Measurements from ENCODE around the gene PXDN. TPM values are rescaled to one million over a fixed set of nuclear protein-coding genes. Genes with fewer than 3 reads are reported as not detected.

The PXDN gene
- total RNA-seq, 1 experiment from 2014 or later = 96.1 TPM

DNA sequence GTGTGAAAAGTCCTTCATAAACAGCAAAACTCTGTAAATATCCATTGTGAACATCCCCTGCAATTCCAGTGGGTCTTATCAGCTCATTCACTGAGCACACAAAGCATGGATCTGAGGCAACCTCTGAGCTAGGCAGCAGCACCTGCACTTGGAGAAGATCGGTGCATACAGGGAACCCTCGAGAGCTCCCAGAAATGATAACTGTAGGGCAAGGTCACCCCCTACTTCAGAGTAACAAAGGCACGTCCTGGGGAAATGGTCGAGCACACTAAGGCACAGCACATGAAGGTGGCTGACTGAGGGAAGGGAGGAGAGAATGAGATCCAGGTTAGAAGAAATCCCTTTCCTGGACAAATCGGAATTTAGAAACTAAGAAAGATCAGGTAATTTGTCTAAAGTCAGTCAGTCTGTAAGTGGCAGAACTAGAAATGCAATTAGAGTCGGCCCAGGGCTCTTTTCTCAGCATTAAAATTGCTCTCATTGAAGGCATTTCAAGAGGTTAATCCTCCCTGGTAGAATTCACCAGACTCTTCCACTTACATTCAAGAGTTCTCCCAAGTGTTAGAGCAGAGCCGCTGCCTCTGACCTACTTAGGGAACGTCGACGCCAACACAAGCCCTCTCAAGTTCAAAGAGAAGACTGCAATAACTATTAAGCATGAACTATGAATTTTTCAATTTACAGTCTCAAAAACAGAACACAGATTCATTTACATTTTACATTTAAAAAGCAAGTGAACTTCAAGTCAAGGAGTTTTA is 45.9 kb downstream of the PXDN start:
- intact Hi-C loops (cut with micrococcal nuclease) = no loop called here
- Mint-ChIP-seq H3K36me3 (ENCODE audit: insufficient read depth, unreplicated experiment) (peaks cover 16% of the 10 kb centered on the region), H3K4me3 (ENCODE audit: unreplicated experiment) (no peak overlapping the region), H3K4me1 (ENCODE audit: insufficient read depth, unreplicated experiment) (peaks cover 28% of the 10 kb centered on the region), H3K27me3 (ENCODE audit: insufficient read depth, unreplicated experiment) (no peaks in the 10 kb centered on the region), H3K9me3 (ENCODE audit: unreplicated experiment) (no peaks in the 10 kb centered on the region), H3K27ac (ENCODE audit: low read depth, unreplicated experiment) (peak overlapping the region; percentile 17)
- DNase-seq (ENCODE audit: unreplicated experiment) = no peak
- TF ChIP-seq, protein P1, sequence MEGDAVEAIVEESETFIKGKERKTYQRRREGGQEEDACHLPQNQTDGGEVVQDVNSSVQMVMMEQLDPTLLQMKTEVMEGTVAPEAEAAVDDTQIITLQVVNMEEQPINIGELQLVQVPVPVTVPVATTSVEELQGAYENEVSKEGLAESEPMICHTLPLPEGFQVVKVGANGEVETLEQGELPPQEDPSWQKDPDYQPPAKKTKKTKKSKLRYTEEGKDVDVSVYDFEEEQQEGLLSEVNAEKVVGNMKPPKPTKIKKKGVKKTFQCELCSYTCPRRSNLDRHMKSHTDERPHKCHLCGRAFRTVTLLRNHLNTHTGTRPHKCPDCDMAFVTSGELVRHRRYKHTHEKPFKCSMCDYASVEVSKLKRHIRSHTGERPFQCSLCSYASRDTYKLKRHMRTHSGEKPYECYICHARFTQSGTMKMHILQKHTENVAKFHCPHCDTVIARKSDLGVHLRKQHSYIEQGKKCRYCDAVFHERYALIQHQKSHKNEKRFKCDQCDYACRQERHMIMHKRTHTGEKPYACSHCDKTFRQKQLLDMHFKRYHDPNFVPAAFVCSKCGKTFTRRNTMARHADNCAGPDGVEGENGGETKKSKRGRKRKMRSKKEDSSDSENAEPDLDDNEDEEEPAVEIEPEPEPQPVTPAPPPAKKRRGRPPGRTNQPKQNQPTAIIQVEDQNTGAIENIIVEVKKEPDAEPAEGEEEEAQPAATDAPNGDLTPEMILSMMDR (IDR thresholded peaks at IDR 0.05; ENCODE audit: unreplicated experiment) = no peak
- BruUV-seq (replicated peaks) = no TSS peak
- CTCF ChIA-PET = interaction anchor here (1.1 kb wide), 1 partner anchor 52 kb away, joined by 3 read pairs; no protein-coding TSS in a partner anchor
- POLR2A ChIA-PET = interaction anchor here (1.3 kb wide), 1 partner anchor 32 kb away, joined by 4 read pairs; no protein-coding TSS in a partner anchor

DNA sequence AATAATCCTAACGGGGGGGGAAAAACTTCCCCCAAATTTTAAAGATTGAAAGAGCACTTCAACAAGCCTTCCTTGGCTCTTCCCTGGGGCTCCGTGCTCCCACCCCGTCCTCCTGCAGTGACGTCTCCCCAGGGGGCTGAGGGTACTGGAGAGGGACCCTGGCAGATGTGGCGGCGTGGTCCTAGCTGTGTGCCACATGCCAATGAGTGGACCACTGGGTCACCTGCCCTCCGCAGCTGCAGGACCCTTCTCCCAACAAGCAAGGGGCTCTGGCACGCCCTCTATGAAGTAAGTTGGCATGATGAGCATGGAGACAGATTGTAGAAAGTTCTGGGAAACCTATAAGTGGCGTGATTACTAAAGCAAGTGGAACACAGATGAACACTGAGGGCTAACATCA is 46.7 kb downstream of the PXDN start:
- DNase-seq (ENCODE audit: unreplicated experiment) = no peak
- ChIA-PET CTCF (interaction anchor here (1.1 to 2.0 kb wide), 4 partner anchors 8 to 53 kb away, joined by 3 to 7 read pairs (median 5); no protein-coding TSS in a partner anchor), POLR2A (interaction anchor here (0.7 to 1.5 kb wide), 4 partner anchors 11 to 68 kb away, joined by 3 to 5 read pairs (median 4); no protein-coding TSS in a partner anchor)
- H3K27ac Mint-ChIP-seq (ENCODE audit: low read depth, unreplicated experiment) = no peak overlapping the region
- no peaks in the 10 kb centered on the region for H3K9me3 Mint-ChIP-seq (ENCODE audit: unreplicated experiment)
- TF ChIP-seq, protein P1 (IDR thresholded peaks at IDR 0.05; ENCODE audit: unreplicated experiment) = no peak
- intact Hi-C loops (cut with micrococcal nuclease) = no loop called here
- H3K36me3 Mint-ChIP-seq (ENCODE audit: insufficient read depth, unreplicated experiment) = peaks cover 21% of the 10 kb centered on the region
- H3K4me3 Mint-ChIP-seq (ENCODE audit: unreplicated experiment) = no peak overlapping the region
- no peaks in the 10 kb centered on the region for H3K27me3 Mint-ChIP-seq (ENCODE audit: insufficient read depth, unreplicated experiment)
- H3K4me1 Mint-ChIP-seq (ENCODE audit: insufficient read depth, unreplicated experiment) = peaks cover 28% of the 10 kb centered on the region
- BruUV-seq (replicated peaks) = no TSS peak

- Mint-ChIP-seq H3K27ac (ENCODE audit: low read depth, unreplicated experiment) (no peak overlapping the region), H3K9me3 (ENCODE audit: unreplicated experiment) (no peaks in the 10 kb centered on the region), H3K4me1 (ENCODE audit: insufficient read depth, unreplicated experiment) (peaks cover 21% of the 10 kb centered on the region), H3K4me3 (ENCODE audit: unreplicated experiment) (no peak overlapping the region), H3K36me3 (ENCODE audit: insufficient read depth, unreplicated experiment) (peaks cover 33% of the 10 kb centered on the region), H3K27me3 (ENCODE audit: insufficient read depth, unreplicated experiment) (no peaks in the 10 kb centered on the region)
- TF ChIP-seq, protein P1 (IDR thresholded peaks at IDR 0.05; ENCODE audit: unreplicated experiment) = no peak
- intact Hi-C loops (cut with micrococcal nuclease) = no loop called here
- ChIA-PET CTCF (interaction anchor here (0.6 to 2.0 kb wide), 10 partner anchors 9 to 146 kb away, joined by 3 to 7 read pairs (median 4); no protein-coding TSS in a partner anchor), POLR2A (interaction anchor here (0.8 to 1.5 kb wide), 5 partner anchors 10 to 67 kb away, joined by 3 to 5 read pairs (median 4); no protein-coding TSS in a partner anchor)
- no TSS peak for BruUV-seq (replicated peaks)
- DNase-seq (ENCODE audit: unreplicated experiment) = no peak
Observed at GRCh38 chr2:1696472-1696871, 47.8 kb downstream of the PXDN start.

- no peak overlapping the region for H3K4me3 Mint-ChIP-seq (ENCODE audit: unreplicated experiment)
- TF ChIP-seq, protein P1 (IDR thresholded peaks at IDR 0.05; ENCODE audit: unreplicated experiment) = no peak
- BruUV-seq (replicated peaks) = no TSS peak
Observed at GRCh38 chr2:1694371-1695271, 49.7 kb downstream of the PXDN start.

More at GRCh38 chr2:1694371-1695271, 49.7 kb downstream of the PXDN start:
- Mint-ChIP-seq H3K27me3 (ENCODE audit: insufficient read depth, unreplicated experiment) (no peaks in the 10 kb centered on the region), H3K27ac (ENCODE audit: low read depth, unreplicated experiment) (peak overlapping the region; percentile 23), H3K36me3 (ENCODE audit: insufficient read depth, unreplicated experiment) (peaks cover 51% of the 10 kb centered on the region), H3K9me3 (ENCODE audit: unreplicated experiment) (no peaks in the 10 kb centered on the region), H3K4me1 (ENCODE audit: insufficient read depth, unreplicated experiment) (peaks cover 21% of the 10 kb centered on the region)
- ChIA-PET CTCF (interaction anchor here (0.5 to 2.4 kb wide), 3 partner anchors 12 to 19 kb away, joined by 3 to 8 read pairs (median 6); no protein-coding TSS in a partner anchor), POLR2A (no interaction called here)
- DNase-seq (ENCODE audit: unreplicated experiment) = no peak
- intact Hi-C loops (cut with micrococcal nuclease) = no loop called here
